NCI-H526 (cell line): ENCODE measurements around the gene ANK2.

ENCODE experiments used
- DNase-seq, 2 experiments: peaks; one replicate each; lab custom pipeline; 2025; lab: John Stamatoyannopoulos, UW

The ANK2 gene

DNA sequence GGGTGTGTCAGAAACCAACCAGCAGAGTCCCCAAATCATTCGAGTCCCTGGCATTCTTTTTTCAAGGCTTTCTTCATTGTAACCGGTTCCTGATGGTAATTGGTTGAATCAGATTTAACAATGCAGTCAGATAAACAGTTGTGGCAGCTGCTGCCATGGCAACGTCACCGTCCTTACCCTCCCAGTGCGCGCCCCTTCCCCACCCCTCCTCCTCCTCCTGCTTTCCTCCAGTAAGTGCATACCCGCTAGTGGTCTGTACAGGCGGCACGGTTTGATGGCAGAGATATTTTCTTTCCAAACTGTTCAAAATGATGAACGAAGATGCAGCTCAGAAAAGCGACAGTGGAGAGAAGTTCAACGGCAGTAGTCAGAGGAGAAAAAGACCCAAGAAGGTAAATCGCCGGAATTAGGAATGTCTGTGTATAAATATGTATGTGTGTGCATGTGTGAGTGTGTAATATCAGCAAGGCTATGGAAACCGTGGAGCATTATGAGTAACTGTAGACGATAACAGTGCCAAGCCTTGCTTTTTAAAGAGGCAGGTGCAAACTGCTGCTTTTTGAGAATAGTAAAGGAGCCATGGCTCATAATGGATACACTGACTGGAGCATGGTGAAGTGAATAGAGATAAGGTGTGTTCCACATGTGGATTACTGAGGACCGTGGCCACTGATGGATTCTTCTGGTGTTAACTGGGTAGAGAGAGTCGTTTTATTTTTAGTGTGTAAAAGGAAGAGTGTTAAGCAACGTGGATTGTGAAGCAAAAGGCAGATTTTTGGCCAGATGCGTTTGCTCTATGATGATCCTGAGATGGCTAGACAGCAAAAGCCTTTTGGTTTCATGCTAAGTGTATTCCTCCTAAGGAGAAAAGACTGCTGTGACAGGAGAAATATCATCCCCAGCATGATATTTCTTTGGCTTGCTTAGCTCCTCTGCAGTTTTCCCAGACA, at the start of gene ANK2:
Gene ANK2, plus strand, starts transcription at position 233 of the 950 bp plus-strand sequence. Its CDS starts 76 bp downstream, at position 309.
- peak; percentile 6 to 48 for DNase-seq

GRCh38 chr4:113003841-113004240, 45.6 kb upstream of the ANK2 start:
- DNase-seq = no peak

DNA sequence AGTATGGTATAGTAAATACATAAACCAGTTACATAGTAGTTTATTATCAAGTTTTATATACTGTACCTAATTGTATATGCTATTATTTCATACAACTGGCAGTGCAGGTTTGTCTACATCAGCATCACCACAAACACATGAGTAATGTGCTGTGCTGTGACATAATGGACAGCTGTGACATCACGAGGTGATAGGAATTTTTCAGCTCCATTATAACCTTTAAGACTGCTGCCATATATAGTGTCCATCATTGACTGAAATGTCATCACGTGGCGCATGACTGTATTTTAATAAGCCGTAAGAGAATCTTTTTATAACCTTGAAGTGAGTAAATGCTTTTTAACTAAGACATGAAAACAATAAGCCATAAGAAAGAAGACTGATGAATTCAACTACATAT, 44.8 kb upstream of the ANK2 start:
- DNase-seq = no peak

DNA sequence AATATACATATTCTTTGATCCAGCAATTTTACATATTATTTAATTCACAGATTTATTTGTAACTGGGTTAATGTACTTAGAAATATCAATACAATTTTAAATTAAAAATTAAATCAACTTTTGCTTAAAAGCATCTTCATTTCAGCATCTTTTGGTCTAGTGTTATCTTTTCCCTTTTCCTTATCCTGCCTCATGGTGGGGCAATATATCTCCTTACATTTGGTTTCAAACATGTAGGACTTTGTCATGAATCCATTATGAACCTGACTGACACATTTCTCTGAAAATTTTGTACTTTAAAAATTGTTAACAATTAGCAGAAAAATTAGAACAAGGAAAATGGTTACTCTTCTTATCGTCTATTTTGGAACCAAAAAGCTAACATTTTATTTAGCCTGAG, 42.8 kb upstream of the ANK2 start:
- no peak for DNase-seq

- DNase-seq = no peak
These were observed 42.3 kb upstream of the ANK2 start for GRCh38 chr4:113007151-113007550.

- no peak for DNase-seq
These were observed 41.3 kb upstream of the ANK2 start for GRCh38 chr4:113008135-113008534.

- DNase-seq = no peak
These were observed 40.7 kb upstream of the ANK2 start for GRCh38 chr4:113008716-113009115.

- no peak for DNase-seq
These were observed 40.0 kb upstream of the ANK2 start for GRCh38 chr4:113009461-113009860.

- no peak for DNase-seq
These were observed 37.2 kb upstream of the ANK2 start for GRCh38 chr4:113012122-113012725.

GRCh38 chr4:113012786-113013185, 36.7 kb upstream of the ANK2 start:
- DNase-seq = no peak

DNA sequence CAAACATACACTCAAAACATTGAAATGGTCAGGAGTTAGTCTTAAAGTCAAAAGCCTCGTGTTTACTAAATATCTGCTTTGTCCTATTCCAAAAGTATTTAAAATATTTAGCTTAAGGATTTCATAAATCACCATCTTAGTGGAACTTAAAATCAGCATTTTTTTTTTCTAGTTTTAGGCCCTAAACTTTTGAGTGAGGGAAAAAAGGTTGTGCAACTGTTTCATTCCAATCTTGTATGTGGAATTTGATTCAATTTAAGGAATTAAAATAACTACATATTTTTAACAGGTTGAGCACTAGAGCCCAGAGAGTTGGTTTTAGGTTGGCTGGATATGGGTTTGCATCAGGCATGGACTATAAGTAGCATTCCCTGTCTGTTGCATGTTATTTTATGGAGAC, 35.7 kb upstream of the ANK2 start:
- no peak for DNase-seq

- no peak for DNase-seq
These were observed 33.1 kb upstream of the ANK2 start for GRCh38 chr4:113016377-113016776.

GRCh38 chr4:113020966-113021365, 28.5 kb upstream of the ANK2 start:
- no peak for DNase-seq

GRCh38 chr4:113024388-113024787, 25.1 kb upstream of the ANK2 start:
- no peak for DNase-seq

DNA sequence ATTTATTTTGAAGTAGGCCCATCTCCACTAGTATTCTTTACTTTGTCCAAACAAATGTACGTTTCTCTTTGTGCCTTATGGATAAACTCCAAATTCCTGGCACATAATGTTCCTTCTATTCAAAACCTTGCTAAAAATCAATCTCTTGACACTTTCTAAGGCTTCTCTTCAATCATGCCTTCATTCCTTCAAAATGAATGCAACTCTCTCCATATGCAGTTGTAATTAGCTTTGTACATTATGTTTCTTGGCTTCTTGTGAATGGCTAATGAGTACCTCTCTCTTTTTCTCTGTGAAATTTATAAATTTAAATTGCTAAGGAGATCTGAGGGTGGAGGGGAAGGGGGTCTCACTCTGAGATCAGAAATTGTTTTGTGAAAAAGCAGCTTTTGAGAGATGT, 24.0 kb upstream of the ANK2 start:
- DNase-seq = no peak

GRCh38 chr4:113026556-113026955, 22.9 kb upstream of the ANK2 start:
- DNase-seq = no peak

GRCh38 chr4:113028074-113028473, 21.4 kb upstream of the ANK2 start:
- DNase-seq = no peak

DNA sequence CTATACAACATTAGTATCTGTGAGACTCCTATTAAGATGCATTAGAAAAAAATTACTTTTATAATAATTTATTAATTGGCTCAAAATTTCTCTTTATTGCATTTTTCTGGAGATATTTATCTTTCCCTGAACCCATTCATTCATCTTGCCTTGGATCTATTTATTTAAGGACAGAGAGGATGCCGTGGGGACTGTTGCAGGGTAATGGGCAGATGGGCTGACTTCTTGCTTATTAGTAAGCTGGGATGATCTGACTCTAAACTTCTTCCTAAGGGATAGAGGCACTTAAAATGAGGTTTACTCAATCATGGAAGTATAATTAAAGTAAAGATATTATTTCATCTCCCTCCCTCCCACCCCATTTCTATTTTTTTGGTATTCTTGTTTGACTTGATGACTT, 18.2 kb upstream of the ANK2 start:
- no peak for DNase-seq

DNA sequence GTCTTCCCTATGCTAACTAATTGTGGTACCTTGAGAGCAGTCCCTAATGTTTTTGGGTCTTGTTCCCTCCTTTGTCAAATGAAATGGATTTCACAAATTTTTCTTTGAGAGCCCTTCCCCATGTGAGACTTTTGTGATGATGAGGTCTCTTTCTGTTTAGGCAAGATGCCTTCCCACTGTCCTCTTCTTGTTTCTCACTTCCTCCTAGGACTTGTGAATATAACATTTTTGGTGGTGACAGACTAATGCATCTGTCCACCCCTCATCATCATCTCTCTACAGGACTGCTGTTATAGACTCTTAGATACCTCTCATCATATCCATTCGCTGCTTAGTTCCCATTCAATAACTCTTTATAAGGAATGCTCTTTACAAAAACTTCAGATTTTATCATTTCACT, 8.7 kb upstream of the ANK2 start:
- no peak for DNase-seq

DNA sequence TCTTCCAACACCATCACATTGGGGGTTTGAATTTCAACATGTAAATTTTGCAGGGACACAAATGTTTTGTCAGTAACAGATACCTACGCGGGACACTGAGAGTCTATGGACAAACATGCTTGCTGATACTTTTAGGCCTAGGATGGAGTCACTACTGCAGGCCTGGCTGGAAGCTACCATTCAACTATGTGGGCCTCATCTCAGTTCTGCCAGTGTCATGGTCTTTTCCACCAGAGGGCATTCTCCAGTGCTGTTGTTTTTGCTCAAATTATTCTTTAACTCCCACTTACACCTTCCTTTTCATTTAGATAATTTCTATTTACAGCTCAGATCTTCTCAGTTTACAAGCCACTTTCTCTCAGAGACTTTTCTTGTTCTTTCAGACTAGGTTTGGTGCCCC, 7.0 kb upstream of the ANK2 start:
- DNase-seq = no peak

- no peak for DNase-seq
These were observed 5.9 kb upstream of the ANK2 start for GRCh38 chr4:113043591-113043990.

DNA sequence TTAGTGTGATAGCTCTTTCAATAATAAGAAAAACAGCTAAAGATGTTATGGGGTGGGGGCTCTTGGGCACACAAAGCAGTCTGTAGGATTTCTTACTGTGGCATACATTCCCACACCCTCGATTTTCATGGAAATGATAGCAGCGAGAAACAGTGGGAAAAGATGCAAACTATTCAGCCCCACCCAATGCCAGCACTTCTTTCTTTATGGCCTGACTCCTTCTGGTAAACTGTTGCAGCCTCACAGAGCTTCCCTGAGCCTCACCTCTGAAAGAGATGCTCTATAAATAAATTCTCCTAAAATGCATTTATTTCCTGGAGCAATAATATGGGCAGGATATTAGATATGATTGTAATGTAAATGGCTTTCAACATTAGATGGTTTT, 910 bp downstream of the ANK2 start:
- peak in 1 of 2 experiments; percentile 16 for DNase-seq

GRCh38 chr4:113050837-113051236, 1.4 kb downstream of the ANK2 start:
- no peak for DNase-seq

GRCh38 chr4:113051361-113051760, 1.9 kb downstream of the ANK2 start:
- no peak for DNase-seq
